BLaER1 treated with 17β-estradiol and CSF1 and Interleukin-3, amounts not matched to agents 10 nM and 100 nM (cell line): ENCODE measurements around the gene TMEM260.

Source experiments
- H3K27ac ChIP-seq, 11 experiments: shearing (Covaris generic); formaldehyde crosslinking; 2 replicates each; pipeline ENCODE4 v1.8.1; 2022
- H3K27me3 ChIP-seq, 11 experiments: shearing (Covaris generic); formaldehyde crosslinking; 2 replicates each; pipeline ENCODE4 v1.8.1; 2022
- H3K36me3 ChIP-seq, 11 experiments: shearing (Covaris generic); formaldehyde crosslinking; 2 replicates each; pipeline ENCODE4 v1.8.1; 2022
- H3K4me1 ChIP-seq, 10 experiments: shearing (Covaris generic); formaldehyde crosslinking; 2 replicates each; pipeline ENCODE4 v1.8.1; 2022
- H3K4me2 ChIP-seq, 11 experiments: shearing (Covaris generic); formaldehyde crosslinking; 2 replicates each; pipeline ENCODE4 v1.8.1; 2022
- H3K4me3 ChIP-seq, 10 experiments: shearing (Covaris generic); formaldehyde crosslinking; 2 replicates each; pipeline ENCODE4 v1.8.1; 2022
- H3K9ac ChIP-seq, 11 experiments: shearing (Covaris generic); formaldehyde crosslinking; 2 replicates each; pipeline ENCODE4 v1.8.1; 2022
- H3K9me3 ChIP-seq, 11 experiments: shearing (Covaris generic); formaldehyde crosslinking; replicated peaks in 1 of 11; 2 replicates each; pipeline ENCODE4 v1.8.1; 2022
- H4K20me1 ChIP-seq, 11 experiments: shearing (Covaris generic); formaldehyde crosslinking; 2 replicates each; pipeline ENCODE4 v1.8.1; 2022
- Cebpa-rat ChIP-seq, 11 experiments: shearing (Covaris generic); IDR thresholded peaks; 2 replicates each; pipeline ENCODE4 v1.8.1; 2022

The TMEM260 gene

GRCh38 chr14:56632195-56632594 is 52.6 kb downstream of the TMEM260 start:
- TF ChIP-seq Cebpa-rat (IDR thresholded peaks at IDR 0.05), result no peak

GRCh38 chr14:56633544-56633943 is 53.9 kb downstream of the TMEM260 start:
- Histone ChIP-seq H3K27ac (no peak overlapping the region), H3K4me2 (no peak overlapping the region), H3K9ac (no peak overlapping the region), H3K27me3 (no peaks in the 10 kb centered on the region), H3K4me1 (no peaks in the 10 kb centered on the region), H3K9me3 (peaks cover 36 to 56% (median 48%) of the 10 kb centered on the region in 11 experiments), H3K4me3 (no peak overlapping the region), H3K36me3 (peaks cover 94 to 100% (median 100%) of the 10 kb centered on the region in 11 experiments), H4K20me1 (no peaks in the 10 kb centered on the region; a peak in 1 of 22 replicates)
- no peak for TF ChIP-seq Cebpa-rat (IDR thresholded peaks at IDR 0.05)

More at GRCh38 chr14:56632195-56632594, 52.6 kb downstream of the TMEM260 start:
- Histone ChIP-seq H4K20me1 (no peaks in the 10 kb centered on the region; a peak in 1 of 22 replicates), H3K9ac (no peak overlapping the region), H3K4me2 (no peak overlapping the region), H3K27ac (no peak overlapping the region), H3K4me3 (no peak overlapping the region), H3K27me3 (no peaks in the 10 kb centered on the region), H3K4me1 (no peaks in the 10 kb centered on the region), H3K36me3 (peaks cover 90 to 99% (median 98%) of the 10 kb centered on the region in 11 experiments), H3K9me3 (peaks cover 33 to 47% (median 41%) of the 10 kb centered on the region in 11 experiments)

GRCh38 chr14:56635041-56635440 is 55.4 kb downstream of the TMEM260 start:
- Histone ChIP-seq H3K4me1 (no peaks in the 10 kb centered on the region), H3K4me2 (no peak overlapping the region), H3K9ac (no peak overlapping the region), H3K27me3 (no peaks in the 10 kb centered on the region), H3K27ac (no peak overlapping the region), H3K4me3 (no peak overlapping the region), H4K20me1 (no peaks in the 10 kb centered on the region; a peak in 1 of 22 replicates), H3K9me3 (peaks cover 34 to 56% (median 47%) of the 10 kb centered on the region in 11 experiments), H3K36me3 (peaks cover 96 to 100% (median 100%) of the 10 kb centered on the region in 11 experiments)
- no peak for TF ChIP-seq Cebpa-rat (IDR thresholded peaks at IDR 0.05)

GRCh38 chr14:56647493-56647892 is 67.9 kb downstream of the TMEM260 start:
- Histone ChIP-seq H3K4me1 (no peaks in the 10 kb centered on the region), H3K36me3 (peaks cover 15 to 39% (median 32%) of the 10 kb centered on the region in 11 experiments; a peak in 20 of 22 replicates), H4K20me1 (no peaks in the 10 kb centered on the region; a peak in 1 of 22 replicates), H3K27ac (no peak overlapping the region), H3K4me3 (no peak overlapping the region), H3K27me3 (no peaks in the 10 kb centered on the region), H3K9me3 (no peaks in the 10 kb centered on the region), H3K4me2 (no peak overlapping the region), H3K9ac (no peak overlapping the region)
- no peak for TF ChIP-seq Cebpa-rat (IDR thresholded peaks at IDR 0.05)

- no peak for TF ChIP-seq Cebpa-rat (IDR thresholded peaks at IDR 0.05)
- Histone ChIP-seq H3K27me3 (no peaks in the 10 kb centered on the region), H3K27ac (no peak overlapping the region), H3K4me2 (no peak overlapping the region), H3K9ac (no peak overlapping the region), H3K4me1 (no peaks in the 10 kb centered on the region), H3K36me3 (peaks cover 15 to 39% (median 32%) of the 10 kb centered on the region in 11 experiments; a peak in 20 of 22 replicates), H4K20me1 (no peaks in the 10 kb centered on the region; a peak in 1 of 22 replicates), H3K9me3 (no peaks in the 10 kb centered on the region), H3K4me3 (no peak overlapping the region)
These were observed 69.1 kb downstream of the TMEM260 start for GRCh38 chr14:56648508-56649301.

- H4K20me1 ChIP-seq, result no peaks in the 10 kb centered on the region; a peak in 1 of 22 replicates
- TF ChIP-seq Cebpa-rat (IDR thresholded peaks at IDR 0.05), result no peak
- H3K9ac ChIP-seq, result no peak overlapping the region
- no peak overlapping the region for H3K4me3 ChIP-seq
- no peaks in the 10 kb centered on the region for H3K9me3 ChIP-seq
- no peak overlapping the region for H3K27ac ChIP-seq
- no peaks in the 10 kb centered on the region for H3K27me3 ChIP-seq
- H3K4me1 ChIP-seq, result no peaks in the 10 kb centered on the region
- peaks cover 15 to 39% (median 32%) of the 10 kb centered on the region in 11 experiments; a peak in 20 of 22 replicates for H3K36me3 ChIP-seq
- H3K4me2 ChIP-seq, result no peak overlapping the region
These were observed 69.8 kb downstream of the TMEM260 start for GRCh38 chr14:56649382-56649781.

GRCh38 chr14:56650048-56650447 is 70.5 kb downstream of the TMEM260 start:
- Histone ChIP-seq H3K9ac (no peak overlapping the region), H4K20me1 (no peaks in the 10 kb centered on the region; a peak in 1 of 22 replicates), H3K4me1 (no peaks in the 10 kb centered on the region), H3K36me3 (peaks cover 15 to 39% (median 32%) of the 10 kb centered on the region in 11 experiments; a peak in 20 of 22 replicates), H3K4me2 (no peak overlapping the region), H3K27ac (no peak overlapping the region), H3K9me3 (no peaks in the 10 kb centered on the region), H3K4me3 (no peak overlapping the region), H3K27me3 (no peaks in the 10 kb centered on the region)
- TF ChIP-seq Cebpa-rat (IDR thresholded peaks at IDR 0.05), result no peak

GRCh38 chr14:56650979-56651378 is 71.4 kb downstream of the TMEM260 start:
- Histone ChIP-seq H3K27ac (no peak overlapping the region), H4K20me1 (no peaks in the 10 kb centered on the region; a peak in 1 of 22 replicates), H3K27me3 (no peaks in the 10 kb centered on the region), H3K4me1 (no peaks in the 10 kb centered on the region), H3K4me3 (no peak overlapping the region), H3K9me3 (no peaks in the 10 kb centered on the region), H3K9ac (no peak overlapping the region), H3K4me2 (no peak overlapping the region), H3K36me3 (peaks cover 15 to 36% (median 28%) of the 10 kb centered on the region in 11 experiments; a peak in 20 of 22 replicates)
- TF ChIP-seq Cebpa-rat (IDR thresholded peaks at IDR 0.05), result no peak

- no peak overlapping the region for H3K4me3 ChIP-seq
- H4K20me1 ChIP-seq, result 0 out of 22 replicates have a peak, but pooled peaks cover 0 to 7% (median 0%) of the 10 kb centered on the region in 11 experiments
- H3K27me3 ChIP-seq, result no peaks in the 10 kb centered on the region
- H3K4me1 ChIP-seq, result peaks cover 0 to 4% (median 0%) of the 10 kb centered on the region in 10 experiments; a peak in 1 of 20 replicates
- TF ChIP-seq Cebpa-rat (IDR thresholded peaks at IDR 0.05), result no peak
- no peaks in the 10 kb centered on the region for H3K9me3 ChIP-seq
- no peak overlapping the region for H3K27ac ChIP-seq
- no peak overlapping the region for H3K4me2 ChIP-seq
- H3K9ac ChIP-seq, result no peak overlapping the region
- no peaks in the 10 kb centered on the region for H3K36me3 ChIP-seq
These were observed 78.0 kb downstream of the TMEM260 start for GRCh38 chr14:56657604-56658003.
